Tibial nerve (tissue), 4 donors: ENCODE data around the gene BIRC2.

Experiments
- EP300 ChIP-seq, 2 donors: sonication (generic); formaldehyde crosslinking; IDR thresholded peaks; one replicate each; pipeline ENCODE4 v1.6.1; 2017; ENCODE audit warnings: antibody characterized with exemption in 2 of 2, mild to moderate bottlenecking in 1 of 2
- POLR2A ChIP-seq, 2 donors: fragments of 450-650 bp; IDR thresholded peaks; one replicate each; pipeline ENCODE4 v1.6.1; 2017; ENCODE audit warnings: antibody characterized with exemption in 2 of 2, mild to moderate bottlenecking in 2 of 2, moderate library complexity in 2 of 2
- TF ChIP-seq, protein P1 (sequence below), 5 experiments: fragments of 200-600 bp in 3 of 5; fragments of 450-650 bp in 2 of 5; sonication (generic) in 3 of 5; IDR thresholded peaks; one replicate each; pipeline ENCODE4 v1.5.1; 2016 to 2019; ENCODE audit warnings: antibody characterized with exemption in 5 of 5, mild to moderate bottlenecking in 3 of 5, moderate library complexity in 2 of 5

DNA sequence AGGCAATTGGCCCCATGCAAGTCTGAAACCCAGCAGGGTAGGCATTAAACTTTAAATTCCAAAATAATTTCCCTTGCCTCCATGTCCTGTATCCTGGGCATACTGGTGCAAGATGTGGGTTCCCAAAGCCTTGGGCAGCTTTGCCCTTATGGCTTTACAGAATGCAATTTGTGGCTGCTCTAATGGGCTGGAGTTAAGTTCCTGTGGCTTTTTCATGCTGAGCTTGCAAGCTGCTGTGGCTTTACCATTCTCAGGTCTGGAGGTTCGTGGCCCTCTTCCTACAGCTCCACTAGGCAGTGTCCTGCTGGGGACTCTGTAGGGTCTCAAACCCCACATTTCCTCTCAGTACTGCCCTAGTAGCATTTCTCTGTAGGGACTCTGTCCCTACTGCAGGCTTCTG lies 44.8 kb upstream of the BIRC2 start:
- TF ChIP-seq, protein P1, sequence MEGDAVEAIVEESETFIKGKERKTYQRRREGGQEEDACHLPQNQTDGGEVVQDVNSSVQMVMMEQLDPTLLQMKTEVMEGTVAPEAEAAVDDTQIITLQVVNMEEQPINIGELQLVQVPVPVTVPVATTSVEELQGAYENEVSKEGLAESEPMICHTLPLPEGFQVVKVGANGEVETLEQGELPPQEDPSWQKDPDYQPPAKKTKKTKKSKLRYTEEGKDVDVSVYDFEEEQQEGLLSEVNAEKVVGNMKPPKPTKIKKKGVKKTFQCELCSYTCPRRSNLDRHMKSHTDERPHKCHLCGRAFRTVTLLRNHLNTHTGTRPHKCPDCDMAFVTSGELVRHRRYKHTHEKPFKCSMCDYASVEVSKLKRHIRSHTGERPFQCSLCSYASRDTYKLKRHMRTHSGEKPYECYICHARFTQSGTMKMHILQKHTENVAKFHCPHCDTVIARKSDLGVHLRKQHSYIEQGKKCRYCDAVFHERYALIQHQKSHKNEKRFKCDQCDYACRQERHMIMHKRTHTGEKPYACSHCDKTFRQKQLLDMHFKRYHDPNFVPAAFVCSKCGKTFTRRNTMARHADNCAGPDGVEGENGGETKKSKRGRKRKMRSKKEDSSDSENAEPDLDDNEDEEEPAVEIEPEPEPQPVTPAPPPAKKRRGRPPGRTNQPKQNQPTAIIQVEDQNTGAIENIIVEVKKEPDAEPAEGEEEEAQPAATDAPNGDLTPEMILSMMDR (IDR thresholded peaks at IDR 0.05), result no peak
- TF ChIP-seq POLR2A (IDR thresholded peaks at IDR 0.05), result no peak
- no peak for TF ChIP-seq EP300 (IDR thresholded peaks at IDR 0.05)
